ENCODE results near the gene EGFL7. TPM values are rescaled to one million over a fixed set of nuclear protein-coding genes. Genes with fewer than 3 reads are reported as not detected.
"Not testable (repeated sequence)": the region's sequence is repeated elsewhere in the genome, so short reads cannot be mapped to it uniquely, and the experiment has no call there.

The EGFL7 gene
- total RNA-seq, 1 experiment from 2014 or later: 53.1 TPM

DNA sequence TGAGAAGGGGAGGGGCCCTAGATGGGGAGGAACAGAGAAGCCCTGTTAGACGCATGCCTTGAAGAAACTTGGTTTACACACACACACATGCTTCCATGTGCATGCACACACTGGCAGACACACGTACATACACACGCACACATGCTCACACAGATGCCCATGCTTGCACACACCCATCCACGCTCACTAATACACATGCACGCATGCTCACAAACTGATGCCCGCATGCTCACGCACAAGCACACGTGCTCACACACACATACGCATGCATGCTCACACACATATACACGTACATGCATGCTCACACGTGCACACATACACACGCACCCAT lies 32.1 kb upstream of the EGFL7 start:
- intact Hi-C loops (cut with micrococcal nuclease; ENCODE audit: unreplicated experiment): loop anchor here (2.0 to 10.0 kb wide), 4 partner anchors 64 to 1028 kb away; partner anchors contain the start of gene SNAPC4
- H3K27me3 ChIP-seq (ENCODE audit: insufficient read depth, low read depth): no peaks in the 10 kb centered on the region

DNA sequence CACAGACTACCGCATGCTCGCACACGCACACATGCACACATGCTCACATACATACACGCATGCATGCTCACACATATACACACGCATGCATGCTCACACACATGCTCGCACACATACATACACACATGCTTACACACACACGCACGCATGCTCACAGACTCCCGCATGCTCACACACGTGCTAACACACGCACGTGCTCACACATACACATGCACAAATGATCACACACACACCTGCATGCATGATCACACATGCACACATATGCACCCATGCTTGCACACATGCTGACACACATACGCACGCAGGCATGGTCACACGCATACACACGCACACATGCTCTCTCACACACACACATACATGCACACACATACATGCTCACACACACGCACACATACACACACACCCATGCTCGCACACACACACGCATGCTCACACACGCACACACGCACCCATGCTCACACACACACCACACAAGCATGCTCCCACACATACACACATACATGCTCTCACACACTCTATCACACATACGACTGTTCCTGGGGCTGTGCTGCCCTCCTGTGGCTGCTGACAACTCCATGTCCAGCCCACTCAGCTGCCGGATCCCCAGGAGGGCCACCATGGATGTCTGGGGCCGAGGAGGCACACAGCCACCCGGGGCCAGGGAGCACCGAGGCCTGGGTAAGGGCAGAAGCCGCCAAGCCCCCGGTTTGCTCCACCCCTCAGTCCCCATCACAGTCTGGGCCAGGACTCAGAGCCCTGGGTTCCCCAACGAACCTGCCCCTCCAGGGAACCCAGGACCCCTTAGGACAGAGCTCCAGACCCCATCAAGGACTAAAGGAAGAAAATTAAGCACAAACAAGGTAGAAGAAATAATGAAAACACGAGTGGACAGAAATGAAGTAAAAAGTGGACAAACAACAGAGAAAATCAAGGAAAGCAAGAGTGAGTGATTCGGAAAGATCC lies 31.4 kb upstream of the EGFL7 start:
- POLR2A ChIA-PET (ENCODE audit: unreplicated experiment): interaction anchor here (0.6 kb wide), 1 partner anchor 366 kb away, joined by 3 read pairs; no protein-coding TSS in a partner anchor
- H3K79me2 ChIP-seq (ENCODE audit: low read depth): no peaks in the 10 kb centered on the region
- no peaks in the 10 kb centered on the region for H3K9me3 ChIP-seq (ENCODE audit: insufficient read depth, low read depth)
- no peaks in the 10 kb centered on the region for H3K36me3 ChIP-seq (ENCODE audit: low read depth)
- H3K27me3 ChIP-seq (ENCODE audit: insufficient read depth, low read depth): no peaks in the 10 kb centered on the region
- CTCF ChIA-PET: interaction anchor here (0.5 to 0.7 kb wide), 4 partner anchors 143 to 382 kb away, joined by 3 to 4 read pairs (median 4); no protein-coding TSS in a partner anchor
- DNase-seq: peak; percentile 52 to 74
- H3K27ac ChIP-seq: no peak overlapping the region
- H3K4me2 ChIP-seq: no peak overlapping the region
- H3K4me1 ChIP-seq (replicated peaks; ENCODE audit: insufficient read depth): 0 out of 2 replicates have a peak, but pooled peaks cover 3% of the 10 kb centered on the region
- H4K20me1 ChIP-seq (ENCODE audit: insufficient read depth): no peaks in the 10 kb centered on the region
- intact Hi-C loops (cut with micrococcal nuclease; ENCODE audit: unreplicated experiment): loop anchor here (1.0 to 10.0 kb wide), 5 partner anchors 63 to 1029 kb away; partner anchors contain the start of gene SNAPC4
- TF ChIP-seq EZH2 (IDR thresholded peaks at IDR 0.05; ENCODE audit: low read depth): no peak
- TF ChIP-seq, protein P1, sequence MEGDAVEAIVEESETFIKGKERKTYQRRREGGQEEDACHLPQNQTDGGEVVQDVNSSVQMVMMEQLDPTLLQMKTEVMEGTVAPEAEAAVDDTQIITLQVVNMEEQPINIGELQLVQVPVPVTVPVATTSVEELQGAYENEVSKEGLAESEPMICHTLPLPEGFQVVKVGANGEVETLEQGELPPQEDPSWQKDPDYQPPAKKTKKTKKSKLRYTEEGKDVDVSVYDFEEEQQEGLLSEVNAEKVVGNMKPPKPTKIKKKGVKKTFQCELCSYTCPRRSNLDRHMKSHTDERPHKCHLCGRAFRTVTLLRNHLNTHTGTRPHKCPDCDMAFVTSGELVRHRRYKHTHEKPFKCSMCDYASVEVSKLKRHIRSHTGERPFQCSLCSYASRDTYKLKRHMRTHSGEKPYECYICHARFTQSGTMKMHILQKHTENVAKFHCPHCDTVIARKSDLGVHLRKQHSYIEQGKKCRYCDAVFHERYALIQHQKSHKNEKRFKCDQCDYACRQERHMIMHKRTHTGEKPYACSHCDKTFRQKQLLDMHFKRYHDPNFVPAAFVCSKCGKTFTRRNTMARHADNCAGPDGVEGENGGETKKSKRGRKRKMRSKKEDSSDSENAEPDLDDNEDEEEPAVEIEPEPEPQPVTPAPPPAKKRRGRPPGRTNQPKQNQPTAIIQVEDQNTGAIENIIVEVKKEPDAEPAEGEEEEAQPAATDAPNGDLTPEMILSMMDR (conservative IDR thresholded peaks at IDR 0.05): peak; percentile 85
- no peaks in the 10 kb centered on the region for H3K9me2 ChIP-seq (ENCODE audit: insufficient read depth)
- no peak overlapping the region for H3K4me3 ChIP-seq
- no TSS peak for BruUV-seq (replicated peaks)
- H2AFZ ChIP-seq: no peak overlapping the region
- peaks cover 16% of the 10 kb centered on the region for H3F3A ChIP-seq (ENCODE audit: insufficient read depth, low read depth)

More for the DNA sequence above, 32.1 kb upstream of the EGFL7 start:
- H3K4me3 ChIP-seq: no peak overlapping the region
- no peaks in the 10 kb centered on the region for H3K9me3 ChIP-seq (ENCODE audit: insufficient read depth, low read depth)
- CTCF ChIA-PET: no interaction called here
- no peaks in the 10 kb centered on the region for H4K20me1 ChIP-seq (ENCODE audit: insufficient read depth)
- H3F3A ChIP-seq (ENCODE audit: insufficient read depth, low read depth): peaks cover 16% of the 10 kb centered on the region
- H3K27ac ChIP-seq: no peak overlapping the region
- peak overlapping the region; percentile 73; the same call in 1 of the 2 replicates for H3K4me2 ChIP-seq
- DNase-seq: no peak
- BruUV-seq (replicated peaks): no TSS peak
- POLR2A ChIA-PET (ENCODE audit: unreplicated experiment): no interaction called here
- 0 out of 2 replicates have a peak, but pooled peaks cover 3% of the 10 kb centered on the region for H3K4me1 ChIP-seq (replicated peaks; ENCODE audit: insufficient read depth)
- H2AFZ ChIP-seq: no peak overlapping the region
- no peaks in the 10 kb centered on the region for H3K36me3 ChIP-seq (ENCODE audit: low read depth)
- TF ChIP-seq, protein P1 (conservative IDR thresholded peaks at IDR 0.05): 0 out of 2 replicates have a peak, but pooled peaks have one; percentile 10
- TF ChIP-seq EZH2 (IDR thresholded peaks at IDR 0.05; ENCODE audit: low read depth): no peak
- no peaks in the 10 kb centered on the region for H3K79me2 ChIP-seq (ENCODE audit: low read depth)
- no peaks in the 10 kb centered on the region for H3K9me2 ChIP-seq (ENCODE audit: insufficient read depth)

DNA sequence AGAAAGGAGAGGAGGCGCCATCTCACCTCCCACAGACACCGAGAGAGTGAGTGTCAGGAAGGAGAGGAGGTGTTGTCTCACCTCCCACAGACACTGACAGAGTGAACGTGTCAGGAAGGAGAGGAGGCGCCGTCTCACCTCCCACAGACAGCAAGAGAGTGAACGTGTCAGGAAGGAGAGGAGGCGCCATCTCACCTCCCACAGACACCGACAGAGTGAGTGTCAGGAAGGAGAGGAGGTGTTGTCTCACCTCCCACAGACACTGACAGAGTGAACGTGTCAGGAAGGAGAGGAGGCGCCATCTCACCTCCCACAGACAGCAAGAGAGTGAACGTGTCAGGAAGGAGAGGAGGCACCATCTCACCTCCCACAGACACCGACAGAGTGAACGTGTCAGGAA lies 30.6 kb upstream of the EGFL7 start:
- H3K36me3 ChIP-seq (ENCODE audit: low read depth); H4K20me1 ChIP-seq (ENCODE audit: insufficient read depth); H3K4me1 ChIP-seq (replicated peaks; ENCODE audit: insufficient read depth); H2AFZ ChIP-seq; H3K27ac ChIP-seq; H3K79me2 ChIP-seq (ENCODE audit: low read depth); H3K27me3 ChIP-seq (ENCODE audit: insufficient read depth, low read depth); H3K9me2 ChIP-seq (ENCODE audit: insufficient read depth); BruUV-seq (replicated peaks); H3K4me3 ChIP-seq; POLR2A ChIA-PET (ENCODE audit: unreplicated experiment); H3K9me3 ChIP-seq (ENCODE audit: insufficient read depth, low read depth); DNase-seq; H3K4me2 ChIP-seq: not testable (repeated sequence)
- CTCF ChIA-PET: interaction anchor here (0.5 to 0.7 kb wide), 4 partner anchors 144 to 383 kb away, joined by 3 to 4 read pairs (median 4); no protein-coding TSS in a partner anchor
- H3F3A ChIP-seq (ENCODE audit: insufficient read depth, low read depth): peaks cover 16% of the 10 kb centered on the region
- intact Hi-C loops (cut with micrococcal nuclease; ENCODE audit: unreplicated experiment): loop anchor here (5.0 to 10.0 kb wide), 2 partner anchors 317 to 1030 kb away; no protein-coding TSS in a partner anchor

DNA sequence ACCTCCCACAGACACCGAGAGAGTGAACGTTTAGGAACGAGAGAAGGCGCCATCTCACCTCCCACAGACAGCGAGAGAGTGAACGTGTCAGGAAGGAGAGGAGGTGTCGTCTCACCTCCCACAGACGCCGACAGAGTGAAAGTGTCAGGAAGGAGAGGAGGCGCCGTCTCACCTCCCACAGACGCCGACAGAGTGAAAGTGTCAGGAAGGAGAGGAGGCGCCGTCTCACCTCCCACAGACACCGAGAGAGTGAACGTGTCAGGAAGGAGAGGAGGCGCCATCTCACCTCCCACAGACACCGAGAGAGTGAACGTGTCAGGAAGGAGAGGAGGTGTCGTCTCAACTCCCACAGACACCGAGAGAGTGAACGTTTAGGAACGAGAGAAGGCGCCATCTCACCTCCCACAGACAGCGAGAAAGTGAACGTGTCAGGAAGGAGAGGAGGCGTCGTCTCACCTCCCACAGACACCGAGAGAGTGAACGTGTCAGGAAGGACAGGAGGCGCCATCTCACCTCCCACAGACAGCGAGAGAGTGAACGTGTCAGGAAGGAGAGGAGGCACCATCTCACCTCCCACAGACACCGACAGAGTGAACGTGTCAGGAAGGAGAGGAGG lies 30.1 kb upstream of the EGFL7 start:
- H3K4me1 ChIP-seq (replicated peaks; ENCODE audit: insufficient read depth); H4K20me1 ChIP-seq (ENCODE audit: insufficient read depth); POLR2A ChIA-PET (ENCODE audit: unreplicated experiment); H3K9me3 ChIP-seq (ENCODE audit: insufficient read depth, low read depth); H3K79me2 ChIP-seq (ENCODE audit: low read depth); CTCF ChIA-PET; H3K27me3 ChIP-seq (ENCODE audit: insufficient read depth, low read depth); H2AFZ ChIP-seq; H3K27ac ChIP-seq; H3K4me3 ChIP-seq; H3K36me3 ChIP-seq (ENCODE audit: low read depth); DNase-seq; H3K4me2 ChIP-seq; H3K9me2 ChIP-seq (ENCODE audit: insufficient read depth); BruUV-seq (replicated peaks): not testable (repeated sequence)
- intact Hi-C loops (cut with micrococcal nuclease; ENCODE audit: unreplicated experiment): loop anchor here (5.0 to 10.0 kb wide), 2 partner anchors 318 to 1030 kb away; no protein-coding TSS in a partner anchor
- peaks cover 16% of the 10 kb centered on the region for H3F3A ChIP-seq (ENCODE audit: insufficient read depth, low read depth)
